ENCODE data around the gene EVPL. TPM values are rescaled to one million over a fixed set of nuclear protein-coding genes. Genes with fewer than 3 reads are reported as not detected.
A peak's percentile ranks its signal among the peaks of the same experiment; 100 is the strongest.
"Not testable (repeated sequence)": the region's sequence is repeated elsewhere in the genome, so short reads cannot be mapped to it uniquely, and the experiment has no call there.

Gene EVPL
- total and polyA plus RNA-seq, 2 donors, result 9.0 to 12.5 TPM

DNA sequence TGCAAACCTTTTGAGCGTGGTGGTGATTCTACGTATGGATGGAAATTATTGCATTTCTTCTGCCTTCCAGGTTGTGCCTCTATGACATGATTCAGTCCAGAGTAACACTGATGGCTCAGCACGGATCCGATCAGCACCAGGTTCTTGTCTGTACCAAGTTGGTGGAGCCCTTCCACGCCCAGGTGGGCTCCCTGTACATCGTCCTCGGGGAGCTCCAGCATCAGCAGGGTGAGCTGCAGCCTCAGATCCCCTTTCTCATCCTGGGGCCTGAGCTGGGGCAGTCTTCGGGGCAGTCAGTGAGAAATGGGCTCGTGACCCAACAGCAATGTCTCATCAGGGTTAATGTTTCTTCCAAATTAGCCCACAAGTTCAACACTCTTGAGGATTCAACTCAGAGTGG is 35.7 kb downstream of the EVPL start:
- DNase-seq (ENCODE audit: extremely low spot score), result no peak
- no peaks in the 10 kb centered on the region for H3K36me3 ChIP-seq (ENCODE audit: insufficient read depth)
- no peak overlapping the region for H3K27ac ChIP-seq (ENCODE audit: low read depth)
- no peak overlapping the region for H3K4me3 ChIP-seq (ENCODE audit: low read depth, low read length)
- WGBS, result 89% methylated on average over 9 of the region's 9 CpGs
- no peaks in the 10 kb centered on the region for H3K4me1 ChIP-seq (ENCODE audit: insufficient read depth)

DNA sequence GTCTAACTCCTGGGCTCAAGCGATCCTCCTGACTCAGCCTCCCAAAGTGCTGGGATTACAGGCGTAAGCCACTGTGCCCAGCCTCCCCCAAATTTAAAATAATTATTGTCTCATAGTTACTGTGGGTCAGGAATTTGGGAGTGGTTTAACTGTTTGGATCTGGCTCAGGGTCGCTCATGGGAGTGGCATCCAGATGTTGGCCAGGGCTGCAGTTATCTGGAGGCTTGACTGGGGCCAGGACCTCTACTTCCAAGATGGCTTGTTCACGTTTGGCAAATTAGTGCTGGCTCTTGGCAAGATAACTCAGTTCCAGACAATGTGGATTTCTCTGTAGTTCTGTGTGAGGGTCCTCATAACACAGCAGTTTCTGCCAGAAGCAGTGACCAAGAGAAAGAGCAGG is 40.1 kb downstream of the EVPL start:
- 77% methylated on average over 4 of the region's 4 CpGs for WGBS
- no peak for DNase-seq (ENCODE audit: extremely low spot score)
- no peaks in the 10 kb centered on the region for H3K4me1 ChIP-seq (ENCODE audit: insufficient read depth)
- no peak overlapping the region for H3K4me3 ChIP-seq (ENCODE audit: low read depth, low read length)
- H3K36me3 ChIP-seq (ENCODE audit: insufficient read depth), result no peaks in the 10 kb centered on the region
- no peak overlapping the region for H3K27ac ChIP-seq (ENCODE audit: low read depth)

DNA sequence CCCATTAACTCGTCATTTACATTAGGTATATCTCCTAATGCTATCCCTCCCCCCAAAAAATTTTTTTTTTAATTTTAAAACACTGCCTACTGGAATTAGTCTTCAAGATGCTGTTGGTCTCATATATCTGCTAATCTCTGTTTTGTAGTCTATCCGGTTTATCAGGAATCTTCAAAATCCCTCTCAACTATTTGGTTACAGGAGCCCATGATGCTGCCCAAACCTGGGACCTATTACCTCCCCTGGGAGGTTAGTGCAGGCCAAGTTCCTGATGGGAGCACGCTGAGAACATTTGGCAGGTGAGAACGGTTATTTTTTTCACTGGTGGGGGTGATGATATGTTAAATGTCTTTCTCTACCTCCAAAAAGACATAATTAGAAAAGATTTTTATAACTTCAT is 41.1 kb downstream of the EVPL start:
- Histone ChIP-seq H3K36me3 (ENCODE audit: insufficient read depth) (no peaks in the 10 kb centered on the region), H3K4me1 (ENCODE audit: insufficient read depth) (no peaks in the 10 kb centered on the region), H3K27ac (ENCODE audit: low read depth) (no peak overlapping the region), H3K4me3 (ENCODE audit: low read depth, low read length) (no peak overlapping the region)
- WGBS, result 86% methylated on average over 4 of the region's 4 CpGs
- no peak for DNase-seq (ENCODE audit: extremely low spot score)

DNA sequence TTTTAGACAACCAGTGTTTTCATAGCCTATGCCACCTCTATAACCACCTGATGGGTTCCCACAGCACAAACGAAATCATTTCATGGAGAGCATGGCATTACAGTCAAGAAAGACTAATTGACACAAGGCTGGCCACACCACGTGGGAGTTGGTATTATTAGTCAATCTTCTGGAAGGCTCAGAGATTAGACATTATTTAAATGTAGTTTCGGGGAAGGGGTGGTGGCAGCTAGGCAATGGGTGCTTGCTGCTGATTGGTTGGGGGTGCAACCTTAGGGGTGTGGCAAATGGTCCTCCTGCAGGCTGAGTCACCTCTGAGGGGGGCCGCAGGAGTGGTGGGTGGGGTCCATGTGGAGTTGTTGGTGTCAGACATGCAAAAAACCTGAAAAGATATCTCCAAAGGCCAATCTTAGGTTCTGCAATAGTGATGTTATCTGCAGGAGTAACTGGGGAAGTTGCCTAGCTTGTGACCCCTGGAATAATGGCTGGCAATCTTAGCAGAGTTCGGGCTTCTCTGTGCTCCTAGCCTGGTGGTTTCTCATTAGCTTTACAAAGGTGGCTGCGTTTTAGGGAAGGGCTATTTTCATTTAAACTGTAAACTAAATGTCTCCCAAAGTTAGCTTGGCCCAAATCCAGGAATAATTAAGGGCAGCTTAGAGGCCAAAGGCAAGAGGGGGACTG is 43.5 kb downstream of the EVPL start:
- 58% methylated on average over 6 of the region's 6 CpGs for WGBS
- no peaks in the 10 kb centered on the region for H3K4me1 ChIP-seq (ENCODE audit: insufficient read depth)
- no peak for DNase-seq (ENCODE audit: extremely low spot score)
- H3K36me3 ChIP-seq (ENCODE audit: insufficient read depth), result no peaks in the 10 kb centered on the region
- no peak overlapping the region for H3K4me3 ChIP-seq (ENCODE audit: low read depth, low read length)
- no peak overlapping the region for H3K27ac ChIP-seq (ENCODE audit: low read depth)

DNA sequence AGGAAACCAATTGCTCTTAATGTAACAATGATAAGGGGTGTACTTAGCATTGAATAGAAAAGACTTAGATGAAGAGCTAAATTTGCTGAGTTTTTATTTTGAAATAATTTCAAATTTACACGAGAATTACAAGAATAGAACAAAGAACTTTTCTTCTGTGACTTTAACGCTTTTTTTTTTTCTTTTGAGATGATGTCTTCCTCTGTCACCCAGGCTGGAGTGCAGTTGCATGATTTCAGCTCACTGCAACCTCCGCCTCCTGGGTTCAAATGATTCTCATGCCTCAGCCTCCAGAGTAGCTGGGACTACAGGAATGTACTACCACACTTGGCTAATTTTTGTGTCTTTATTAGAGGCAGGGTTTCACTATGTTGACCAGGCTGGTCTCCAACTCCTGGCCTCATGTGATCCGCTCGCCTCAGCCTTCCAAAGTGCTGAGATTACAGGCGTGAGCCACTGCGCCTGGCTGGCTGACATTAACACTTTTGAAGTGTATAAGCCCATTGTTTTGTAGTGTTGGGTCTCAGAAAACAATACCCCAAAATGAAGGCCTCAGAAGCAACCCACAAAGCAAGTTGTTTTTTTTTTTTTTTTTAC is 46.0 kb downstream of the EVPL start:
- Histone ChIP-seq H3K4me1 (ENCODE audit: insufficient read depth) (no peaks in the 10 kb centered on the region), H3K27ac (ENCODE audit: low read depth) (no peak overlapping the region), H3K36me3 (ENCODE audit: insufficient read depth) (no peaks in the 10 kb centered on the region), H3K4me3 (ENCODE audit: low read depth, low read length) (no peak overlapping the region)
- no peak for DNase-seq (ENCODE audit: extremely low spot score)
- WGBS, result 92% methylated on average over 7 of the region's 7 CpGs

DNA sequence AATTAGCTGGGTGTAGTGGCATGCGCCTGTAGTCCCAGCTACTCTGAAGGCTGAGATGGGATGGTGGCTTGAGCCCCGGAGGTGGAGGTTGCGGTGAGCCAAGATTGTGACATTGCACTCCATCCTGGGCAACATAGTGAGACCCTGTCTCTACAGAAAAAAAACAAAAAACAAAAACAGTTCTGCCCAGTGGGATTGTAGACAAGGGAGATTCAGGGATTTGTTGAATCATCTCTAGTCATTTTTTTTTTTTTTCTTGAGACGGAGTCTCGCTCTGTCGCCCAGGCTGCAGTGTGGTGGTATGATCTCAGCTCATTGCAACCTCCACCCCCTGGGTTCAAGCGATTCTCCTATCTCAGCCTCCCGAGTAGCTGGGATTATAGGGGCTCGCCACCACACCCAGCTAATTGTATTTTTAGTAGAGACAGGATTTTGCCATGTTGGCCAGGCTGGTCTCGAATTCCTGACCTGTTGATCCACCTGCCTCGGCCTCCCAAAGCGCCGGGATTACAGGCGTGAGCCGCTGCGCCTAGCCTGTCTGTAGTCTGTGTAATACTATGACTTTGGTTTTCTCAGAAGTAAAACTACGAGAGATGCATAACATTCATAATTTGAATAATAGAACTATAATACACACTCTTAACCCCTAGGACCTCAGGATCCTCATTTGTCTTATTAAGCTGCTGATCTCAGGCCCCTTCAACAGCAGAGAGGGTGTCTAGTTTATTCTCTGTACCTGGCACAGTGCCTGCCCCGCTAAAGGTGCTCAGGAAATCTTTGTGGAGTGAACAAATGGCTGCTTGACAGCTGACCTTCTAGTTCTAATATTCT is 46.7 kb downstream of the EVPL start:
- DNase-seq (ENCODE audit: extremely low spot score), result no peak
- Histone ChIP-seq H3K27ac (ENCODE audit: low read depth) (peak overlapping the region; percentile 97), H3K4me1 (ENCODE audit: insufficient read depth) (no peaks in the 10 kb centered on the region), H3K4me3 (ENCODE audit: low read depth, low read length) (peak overlapping the region; percentile 75), H3K36me3 (ENCODE audit: insufficient read depth) (no peaks in the 10 kb centered on the region)
- WGBS, result 83% methylated on average over 18 of the region's 18 CpGs

DNA sequence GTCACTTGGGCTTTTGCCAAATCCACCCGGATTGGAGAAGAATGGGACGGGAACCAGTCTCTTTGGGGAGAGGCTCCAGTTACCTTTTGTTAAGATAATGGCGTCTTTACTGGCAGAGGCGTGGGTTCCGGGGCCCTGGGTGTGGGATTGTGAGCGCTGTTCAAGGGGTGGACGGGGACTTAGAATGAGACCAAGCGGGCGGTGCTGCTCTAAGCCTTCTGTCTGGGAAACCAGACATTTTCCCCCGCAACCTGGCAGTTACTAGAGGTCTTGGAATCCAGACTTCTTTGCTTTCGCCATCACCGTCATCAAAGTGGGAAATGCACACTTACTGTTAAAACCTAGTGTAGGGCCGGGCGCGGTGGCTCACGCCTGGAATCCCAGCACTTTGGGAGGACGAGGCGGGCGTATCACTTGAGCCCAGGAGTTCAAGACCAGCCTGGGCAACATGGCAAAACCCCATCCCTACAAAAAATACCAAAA is 47.4 kb downstream of the EVPL start:
- Histone ChIP-seq H3K36me3 (ENCODE audit: insufficient read depth) (no peaks in the 10 kb centered on the region), H3K4me3 (ENCODE audit: low read depth, low read length) (peak overlapping the region; percentile 75), H3K27ac (ENCODE audit: low read depth) (peak overlapping the region; percentile 97), H3K4me1 (ENCODE audit: insufficient read depth) (no peaks in the 10 kb centered on the region)
- 3% methylated on average over 19 of the region's 19 CpGs for WGBS
- no peak for DNase-seq (ENCODE audit: extremely low spot score)

DNA sequence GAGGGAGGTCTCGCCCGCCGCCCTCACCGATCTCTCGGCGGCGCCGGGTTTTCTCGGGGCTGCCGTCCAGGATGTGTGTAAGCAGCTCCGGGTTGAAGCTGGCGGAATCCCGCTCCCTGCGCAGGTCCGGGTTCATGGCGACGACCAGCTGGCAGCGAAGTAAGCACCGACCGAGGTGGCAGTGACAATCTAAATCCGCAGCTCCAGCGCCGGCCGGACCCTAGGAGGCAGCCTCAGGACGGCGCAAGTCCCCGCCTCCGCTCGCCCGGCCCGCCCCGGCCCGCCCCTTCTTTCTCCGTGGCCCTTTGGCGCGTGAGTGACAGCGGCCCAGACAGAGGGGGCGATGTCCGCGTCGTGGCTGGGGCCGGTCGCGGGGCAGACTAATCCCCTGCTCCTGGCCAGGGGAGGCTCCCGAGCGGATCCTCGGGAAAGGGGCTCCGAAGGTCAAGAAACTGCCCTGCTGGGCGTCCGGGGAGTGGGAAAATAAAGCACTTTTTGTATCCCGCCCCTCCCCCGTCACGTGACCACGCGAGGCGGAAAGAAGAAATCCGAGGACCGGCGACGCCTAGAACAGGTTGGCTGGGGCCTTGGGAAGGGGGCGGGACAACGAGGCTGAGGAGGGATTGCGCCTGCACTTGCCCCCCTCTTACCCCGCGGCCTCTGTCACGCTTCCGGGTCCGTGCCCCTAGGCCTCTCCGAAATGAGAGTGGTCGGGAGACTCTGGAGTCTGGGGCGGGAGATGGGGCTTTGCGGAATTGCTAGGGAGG is 48.0 kb downstream of the EVPL start, which contains the start of the genes ACOX1 and TEN1:
ACOX1 (minus strand) TSS at position 229 of the 767 bp plus-strand sequence; CDS start at position 136, 93 bp downstream.
TEN1 (plus strand) TSS at position 303 of the 767 bp plus-strand sequence. CDS start 6,953 bp downstream, outside the sequence.
- under 1% methylated on average over 72 of the region's 72 CpGs for WGBS
- H3K4me1 ChIP-seq (ENCODE audit: insufficient read depth), result no peaks in the 10 kb centered on the region
- peak within 1 kb of the TSS; percentile 98 for H3K27ac ChIP-seq (ENCODE audit: low read depth)
- peak within 1 kb of the TSS; percentile 75 for H3K4me3 ChIP-seq (ENCODE audit: low read depth, low read length)
- no peaks in the 10 kb centered on the region for H3K36me3 ChIP-seq (ENCODE audit: insufficient read depth)
- peak; percentile 95 for DNase-seq (ENCODE audit: extremely low spot score)

DNA sequence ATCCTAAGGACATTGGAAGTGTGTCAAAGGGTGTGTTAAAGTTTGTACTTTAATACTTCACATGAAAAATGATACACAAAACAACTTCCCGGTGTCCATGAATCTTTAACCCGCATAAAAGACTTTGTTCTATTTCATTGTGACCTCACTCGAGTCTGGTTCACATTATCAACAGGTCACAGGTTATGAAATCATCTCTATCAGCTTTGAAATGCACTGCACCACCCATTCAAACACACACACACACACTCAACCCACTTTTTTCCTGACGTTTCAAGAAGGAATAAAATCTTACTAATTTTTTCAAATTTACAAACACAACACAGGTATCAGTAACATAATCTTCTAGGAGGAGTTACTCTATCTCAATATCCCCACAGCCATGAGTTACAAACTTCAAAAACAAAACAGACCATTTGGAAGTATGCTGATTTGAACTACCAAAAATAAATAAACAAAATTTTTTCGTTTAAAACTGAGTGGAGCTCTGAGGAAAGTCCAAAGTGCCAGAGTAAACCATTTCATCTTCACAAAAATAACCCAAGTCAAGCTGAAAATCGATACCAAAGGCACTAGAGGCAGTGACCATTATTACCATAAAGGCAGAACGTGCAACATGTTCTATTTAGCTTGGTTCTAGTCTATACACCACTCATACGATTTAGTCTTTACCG is 50.8 kb downstream of the EVPL start:
- DNase-seq (ENCODE audit: extremely low spot score), result no peak
- WGBS, result 51% methylated on average over 9 of the region's 9 CpGs
- H3K36me3 ChIP-seq (ENCODE audit: insufficient read depth), result peaks cover 2% of the 10 kb centered on the region
- no peak overlapping the region for H3K4me3 ChIP-seq (ENCODE audit: low read depth, low read length)
- no peaks in the 10 kb centered on the region for H3K4me1 ChIP-seq (ENCODE audit: insufficient read depth)
- no peak overlapping the region for H3K27ac ChIP-seq (ENCODE audit: low read depth)

DNA sequence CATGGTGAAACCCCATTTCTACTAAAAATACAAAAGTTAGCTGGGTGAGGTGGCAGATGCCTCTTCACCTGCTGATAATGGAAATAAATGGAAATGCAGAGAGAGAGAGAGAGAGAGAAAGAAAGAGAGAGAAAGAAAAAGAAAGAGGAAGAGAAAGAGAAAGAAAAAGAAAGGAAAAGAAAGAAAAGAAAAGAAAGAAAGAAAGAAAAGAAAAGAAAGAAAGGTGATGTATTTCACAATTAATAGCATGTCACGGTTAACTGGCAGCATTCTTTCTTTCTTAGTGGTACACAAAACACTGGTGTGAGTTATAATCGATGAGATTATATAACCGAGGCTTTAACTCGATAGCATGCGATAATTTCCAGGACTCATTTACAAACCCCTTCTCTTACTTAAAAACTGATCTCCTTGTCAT is 51.3 kb downstream of the EVPL start:
- peaks cover 2% of the 10 kb centered on the region for H3K36me3 ChIP-seq (ENCODE audit: insufficient read depth)
- H3K4me3 ChIP-seq (ENCODE audit: low read depth, low read length), result no peak overlapping the region
- H3K4me1 ChIP-seq (ENCODE audit: insufficient read depth), result no peaks in the 10 kb centered on the region
- H3K27ac ChIP-seq (ENCODE audit: low read depth), result no peak overlapping the region
- WGBS, result 80% methylated on average over 5 of the region's 5 CpGs
- DNase-seq (ENCODE audit: extremely low spot score), result no peak

DNA sequence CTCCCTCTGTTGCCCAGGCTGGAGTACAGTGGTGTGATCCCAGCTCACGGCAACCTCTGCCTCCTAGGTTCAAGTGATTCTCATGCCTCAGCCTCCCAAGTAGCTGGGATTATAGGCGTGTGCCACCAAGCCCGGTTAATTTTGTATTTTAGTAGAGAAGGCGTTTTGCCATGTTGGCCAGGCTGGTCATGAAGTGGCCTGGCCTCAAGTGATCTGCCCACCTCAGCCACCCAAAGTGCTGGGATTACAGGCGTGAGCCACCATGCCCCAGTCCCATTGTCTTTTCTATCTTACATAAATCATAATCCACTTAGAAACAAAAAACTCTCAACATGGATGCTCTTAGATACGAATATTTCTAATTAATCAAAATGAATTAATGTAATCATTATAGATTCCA is 51.9 kb downstream of the EVPL start:
- WGBS, result 94% methylated on average over 6 of the region's 6 CpGs
- not testable (repeated sequence) for H3K4me3 ChIP-seq (ENCODE audit: low read depth, low read length); DNase-seq (ENCODE audit: extremely low spot score); H3K4me1 ChIP-seq (ENCODE audit: insufficient read depth); H3K36me3 ChIP-seq (ENCODE audit: insufficient read depth); H3K27ac ChIP-seq (ENCODE audit: low read depth)

DNA sequence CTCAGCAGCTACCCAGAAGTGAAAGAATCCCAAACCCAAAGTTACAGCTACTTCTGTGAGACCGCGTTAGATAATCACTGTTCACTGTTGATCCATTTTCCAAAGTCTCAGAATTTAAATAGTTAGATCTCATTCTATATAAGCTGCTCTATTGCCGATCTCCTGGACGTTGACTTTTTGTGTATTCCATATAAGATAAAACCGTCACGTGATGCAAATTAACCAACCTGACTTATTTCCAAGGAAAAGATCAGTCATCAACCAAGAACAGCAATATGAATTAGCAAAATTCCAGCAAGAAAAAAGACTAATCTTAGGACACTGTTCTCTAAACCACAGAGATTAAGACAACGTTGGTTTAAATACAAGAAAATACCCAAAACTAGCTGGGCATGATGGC is 56.5 kb downstream of the EVPL start:
- no peak for DNase-seq (ENCODE audit: extremely low spot score)
- peaks cover 4% of the 10 kb centered on the region for H3K36me3 ChIP-seq (ENCODE audit: insufficient read depth)
- 87% methylated on average over 7 of the region's 7 CpGs for WGBS
- no peak overlapping the region for H3K27ac ChIP-seq (ENCODE audit: low read depth)
- no peaks in the 10 kb centered on the region for H3K4me1 ChIP-seq (ENCODE audit: insufficient read depth)
- no peak overlapping the region for H3K4me3 ChIP-seq (ENCODE audit: low read depth, low read length)
